ENCODE measurements around the gene FLRT1. TPM values are rescaled to one million over a fixed set of nuclear protein-coding genes. Genes with fewer than 3 reads are reported as not detected.

Gene FLRT1
- total and polyA plus RNA-seq, 2 of the 13 experiments (the other 11 are each of a cell fraction or from before 2014, with no cell fraction given), result 0.02 to 0.08 TPM

DNA sequence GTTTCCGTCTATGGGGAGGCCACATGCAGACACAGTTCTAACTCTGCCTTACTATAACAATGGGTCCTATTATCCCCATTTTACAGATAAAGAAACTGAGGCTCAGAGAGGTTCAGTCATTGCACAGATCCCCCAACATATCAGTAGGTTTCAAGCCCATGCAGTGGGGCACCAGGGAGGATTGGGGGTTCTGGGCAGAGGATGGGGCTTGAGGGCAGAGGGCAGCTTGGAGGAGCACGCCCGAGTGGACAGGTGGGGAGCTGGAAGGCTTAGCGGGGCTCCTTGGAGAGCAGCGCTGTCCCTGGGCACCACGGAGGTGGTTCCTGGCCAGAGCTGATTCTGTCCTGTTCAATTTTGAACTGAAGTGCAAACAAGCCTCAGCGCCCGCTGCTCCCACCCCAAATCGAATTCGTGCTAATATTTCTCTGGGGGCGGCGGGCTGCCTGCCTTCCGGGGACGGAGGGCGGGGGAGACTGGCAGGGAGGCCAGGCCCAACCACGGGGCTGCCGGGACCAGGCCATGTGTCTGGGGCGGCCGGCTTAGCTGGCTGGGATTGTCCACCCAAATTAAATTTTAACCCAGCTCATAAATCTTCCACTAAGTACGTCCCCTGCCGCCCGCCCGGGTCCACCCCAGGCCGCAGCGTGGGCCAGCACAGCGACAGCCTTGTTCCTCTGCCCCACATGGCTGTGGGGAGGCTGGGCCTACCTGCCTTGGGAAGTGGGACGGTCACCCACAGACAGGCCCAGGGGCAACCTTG lies 49.4 kb downstream of the FLRT1 start (continued):
- TF ChIP-seq CTCF (CRISPR knock-in tag; IDR thresholded peaks at IDR 0.05), result peak; percentile 25
- TF ChIP-seq, protein P1, sequence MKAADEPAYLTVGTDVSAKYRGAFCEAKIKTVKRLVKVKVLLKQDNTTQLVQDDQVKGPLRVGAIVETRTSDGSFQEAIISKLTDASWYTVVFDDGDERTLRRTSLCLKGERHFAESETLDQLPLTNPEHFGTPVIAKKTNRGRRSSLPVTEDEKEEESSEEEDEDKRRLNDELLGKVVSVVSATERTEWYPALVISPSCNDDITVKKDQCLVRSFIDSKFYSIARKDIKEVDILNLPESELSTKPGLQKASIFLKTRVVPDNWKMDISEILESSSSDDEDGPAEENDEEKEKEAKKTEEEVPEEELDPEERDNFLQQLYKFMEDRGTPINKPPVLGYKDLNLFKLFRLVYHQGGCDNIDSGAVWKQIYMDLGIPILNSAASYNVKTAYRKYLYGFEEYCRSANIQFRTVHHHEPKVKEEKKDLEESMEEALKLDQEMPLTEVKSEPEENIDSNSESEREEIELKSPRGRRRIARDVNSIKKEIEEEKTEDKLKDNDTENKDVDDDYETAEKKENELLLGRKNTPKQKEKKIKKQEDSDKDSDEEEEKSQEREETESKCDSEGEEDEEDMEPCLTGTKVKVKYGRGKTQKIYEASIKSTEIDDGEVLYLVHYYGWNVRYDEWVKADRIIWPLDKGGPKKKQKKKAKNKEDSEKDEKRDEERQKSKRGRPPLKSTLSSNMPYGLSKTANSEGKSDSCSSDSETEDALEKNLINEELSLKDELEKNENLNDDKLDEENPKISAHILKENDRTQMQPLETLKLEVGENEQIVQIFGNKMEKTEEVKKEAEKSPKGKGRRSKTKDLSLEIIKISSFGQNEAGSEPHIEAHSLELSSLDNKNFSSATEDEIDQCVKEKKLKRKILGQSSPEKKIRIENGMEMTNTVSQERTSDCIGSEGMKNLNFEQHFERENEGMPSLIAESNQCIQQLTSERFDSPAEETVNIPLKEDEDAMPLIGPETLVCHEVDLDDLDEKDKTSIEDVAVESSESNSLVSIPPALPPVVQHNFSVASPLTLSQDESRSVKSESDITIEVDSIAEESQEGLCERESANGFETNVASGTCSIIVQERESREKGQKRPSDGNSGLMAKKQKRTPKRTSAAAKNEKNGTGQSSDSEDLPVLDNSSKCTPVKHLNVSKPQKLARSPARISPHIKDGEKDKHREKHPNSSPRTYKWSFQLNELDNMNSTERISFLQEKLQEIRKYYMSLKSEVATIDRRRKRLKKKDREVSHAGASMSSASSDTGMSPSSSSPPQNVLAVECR (CRISPR knock-in tag; IDR thresholded peaks at IDR 0.05; ENCODE audit: borderline replicate concordance), result peak; percentile 40; the same call in 1 of the 2 replicates
- TF ChIP-seq ZBTB40 (IDR thresholded peaks at IDR 0.05), result no peak
- no peak for TF ChIP-seq ZBTB40 (CRISPR knock-in tag; IDR thresholded peaks at IDR 0.05)
- TF ChIP-seq PLSCR1 (CRISPR knock-in tag; IDR thresholded peaks at IDR 0.05; ENCODE audit: borderline replicate concordance), result no peak
- no peak for TF ChIP-seq XBP1 (CRISPR knock-in tag; IDR thresholded peaks at IDR 0.05)
- TF ChIP-seq ZNF503 (CRISPR knock-in tag; IDR thresholded peaks at IDR 0.05), result no peak
- TF ChIP-seq BORCS8-MEF2B (CRISPR knock-in tag; IDR thresholded peaks at IDR 0.05), result no peak
